GM19240 (cell line): ENCODE data around the gene IRF1.
"Not testable (repeated sequence)": the region's sequence is repeated elsewhere in the genome, so short reads cannot be mapped to it uniquely, and the experiment has no call there.

Experiments used
- DNase-seq: peaks from one replicate; pipeline ENCODE4 v3.0.0; 2011; ENCODE audit warnings: low spot score; ENCODE audit not compliant: insufficient read length

The IRF1 gene

DNA sequence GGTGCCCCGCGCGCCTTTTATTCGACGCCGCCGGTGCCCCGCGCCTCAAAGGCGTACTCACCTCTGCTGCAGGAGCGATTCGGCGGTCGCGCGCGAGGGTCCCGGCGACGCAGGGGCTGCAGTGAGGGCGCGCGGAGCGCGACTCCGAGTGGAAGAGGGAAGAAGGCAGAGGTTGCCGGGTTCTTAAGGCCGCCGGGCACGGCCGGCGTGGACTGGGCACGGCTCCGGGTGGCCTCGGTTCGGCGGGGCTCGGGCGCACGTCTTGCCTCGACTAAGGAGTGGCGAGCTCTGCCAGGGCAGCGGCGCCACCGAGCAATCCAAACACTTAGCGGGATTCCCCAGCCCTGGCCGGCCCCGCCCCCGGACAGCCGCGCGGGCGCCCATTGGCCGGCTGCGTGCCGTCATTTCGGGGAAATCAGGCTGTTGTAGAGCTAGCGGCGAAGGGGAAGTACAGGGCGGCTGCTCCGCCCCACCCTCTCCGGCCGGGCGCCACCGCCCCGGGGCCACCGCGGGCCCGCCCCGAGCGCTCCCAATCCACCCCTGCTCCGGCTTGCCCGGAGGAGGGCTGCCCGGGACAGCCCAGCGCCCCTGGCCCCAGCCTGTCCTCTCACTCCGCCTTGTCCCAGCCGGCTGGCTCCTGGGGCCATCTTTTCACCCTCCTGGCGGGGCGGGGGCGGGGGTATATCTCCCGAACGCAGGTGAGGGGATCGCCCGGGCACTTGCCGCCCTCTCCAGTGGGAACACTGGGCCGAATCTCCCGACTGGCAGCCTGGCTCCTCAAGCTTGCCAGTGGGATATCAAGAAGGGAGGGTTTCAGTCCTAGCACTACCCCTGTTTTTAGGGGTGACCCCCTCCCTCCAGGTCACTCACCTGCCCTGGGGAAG is at the start of gene IRF1:
Gene IRF1 (minus strand): TSS at position 290 of the 884 bp plus-strand sequence. CDS start 1,295 bp downstream, outside the sequence.
- peak; percentile 96 for DNase-seq

- no peak for DNase-seq
Measured at GRCh38 chr5:132540149-132540548, 49.6 kb upstream of the IRF1 start.

DNA sequence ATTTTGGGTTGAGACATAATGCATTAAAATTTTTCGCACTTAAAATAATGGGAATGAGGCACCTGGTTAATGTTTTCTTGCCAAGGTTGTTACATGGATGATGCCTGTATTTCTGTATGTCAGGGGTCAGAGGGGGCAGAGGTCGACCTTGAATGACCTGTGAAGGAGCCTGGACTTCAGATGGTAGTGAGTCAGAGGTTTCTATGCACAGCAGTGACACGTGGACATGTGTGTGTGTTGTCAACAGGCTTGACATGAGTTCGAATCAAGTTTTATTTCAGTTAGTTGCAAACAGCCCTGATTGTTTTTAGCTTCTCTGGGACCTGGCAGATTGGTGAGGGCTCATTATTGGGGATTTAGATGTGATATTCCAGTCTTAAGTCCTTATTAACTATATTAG is 49.1 kb upstream of the IRF1 start:
- DNase-seq, result no peak

- DNase-seq, result no peak
Measured at GRCh38 chr5:132530946-132531345, 40.4 kb upstream of the IRF1 start.

- DNase-seq, result no peak
Measured at GRCh38 chr5:132528866-132529634, 38.5 kb upstream of the IRF1 start.

DNA sequence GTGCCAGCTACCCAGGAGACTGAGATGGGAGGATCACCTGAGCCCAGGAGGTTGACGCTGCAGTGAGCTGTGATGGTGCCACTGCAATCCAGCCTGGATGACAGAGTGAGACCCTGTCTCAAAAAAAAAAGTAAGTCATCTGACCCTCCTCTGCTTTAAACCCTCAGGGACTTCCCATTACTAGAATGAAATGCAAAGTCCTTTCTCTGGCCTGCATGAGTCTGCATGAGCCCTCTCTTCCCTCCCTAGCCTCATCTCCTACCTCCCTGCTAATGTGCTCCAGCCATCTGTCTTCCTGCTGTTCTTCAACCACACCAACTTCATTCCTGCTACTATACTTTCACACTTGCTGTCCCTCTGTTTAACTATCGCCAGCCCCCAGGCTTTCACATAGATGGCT is 37.4 kb upstream of the IRF1 start:
- no peak for DNase-seq

GRCh38 chr5:132526974-132527564 is 36.5 kb upstream of the IRF1 start:
- no peak for DNase-seq

DNA sequence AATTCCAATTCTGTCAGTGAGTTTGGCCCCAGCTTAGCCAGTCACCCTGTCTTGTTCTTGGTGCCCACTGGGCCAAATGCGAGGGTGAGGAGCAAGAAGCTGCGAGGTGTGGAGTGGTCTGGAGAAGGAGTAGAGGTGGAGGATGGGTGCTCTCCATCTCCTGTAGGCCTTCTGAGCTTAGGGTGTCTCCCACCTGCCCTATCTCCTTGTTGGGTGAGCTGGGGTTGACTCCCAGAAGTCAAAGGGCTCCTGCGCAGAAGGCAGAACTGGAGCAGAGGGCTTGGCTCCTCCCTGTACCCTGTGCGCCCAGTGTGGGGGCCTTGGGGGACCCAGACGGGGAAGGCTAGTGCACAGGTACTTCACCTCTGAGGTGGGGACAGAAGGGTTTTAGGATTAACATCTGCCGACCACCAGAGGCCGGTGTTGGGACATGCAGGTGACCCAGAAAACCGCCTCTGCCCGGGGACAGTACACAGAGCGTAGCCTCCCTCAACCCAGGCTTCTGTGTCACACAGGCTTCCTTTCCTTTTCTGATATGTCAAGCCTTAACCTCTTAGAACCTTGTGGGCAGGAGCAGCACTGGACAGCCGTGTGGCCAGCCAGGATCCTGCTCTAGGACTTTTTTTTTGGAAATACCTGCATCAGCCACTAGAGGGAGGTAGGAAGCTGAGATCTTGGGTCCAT is 35.9 kb upstream of the IRF1 start:
- DNase-seq, result no peak

GRCh38 chr5:132525299-132525724 is 34.7 kb upstream of the IRF1 start:
- no peak for DNase-seq

- DNase-seq, result not testable (repeated sequence)
Measured at GRCh38 chr5:132524877-132525276, 34.3 kb upstream of the IRF1 start.

GRCh38 chr5:132522067-132522466 is 31.5 kb upstream of the IRF1 start:
- not testable (repeated sequence) for DNase-seq

- not testable (repeated sequence) for DNase-seq
Measured at GRCh38 chr5:132513618-132514336, 23.2 kb upstream of the IRF1 start.

DNA sequence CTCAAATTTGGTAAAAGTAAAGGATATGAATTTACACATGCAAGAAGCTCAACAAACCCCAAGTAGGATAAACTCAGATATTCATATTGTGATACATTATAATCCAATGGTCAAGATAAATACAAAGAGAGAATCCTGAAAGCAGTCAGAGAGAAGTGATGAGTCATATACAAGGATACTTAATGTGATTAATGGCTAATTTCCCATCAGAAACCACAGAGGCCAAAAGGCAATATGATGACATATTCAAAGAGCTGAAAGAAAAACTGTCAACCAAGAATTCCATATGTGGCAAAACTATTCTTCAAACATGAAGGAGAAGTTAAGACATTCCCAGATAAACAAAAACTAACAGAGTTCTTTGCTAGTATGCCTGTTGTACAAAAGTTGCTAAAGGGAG is 19.5 kb upstream of the IRF1 start:
- no peak for DNase-seq

GRCh38 chr5:132506094-132506692 is 15.6 kb upstream of the IRF1 start:
- DNase-seq, result peak; percentile 44

- DNase-seq, result no peak
Measured at GRCh38 chr5:132505641-132506040, 15.1 kb upstream of the IRF1 start.

DNA sequence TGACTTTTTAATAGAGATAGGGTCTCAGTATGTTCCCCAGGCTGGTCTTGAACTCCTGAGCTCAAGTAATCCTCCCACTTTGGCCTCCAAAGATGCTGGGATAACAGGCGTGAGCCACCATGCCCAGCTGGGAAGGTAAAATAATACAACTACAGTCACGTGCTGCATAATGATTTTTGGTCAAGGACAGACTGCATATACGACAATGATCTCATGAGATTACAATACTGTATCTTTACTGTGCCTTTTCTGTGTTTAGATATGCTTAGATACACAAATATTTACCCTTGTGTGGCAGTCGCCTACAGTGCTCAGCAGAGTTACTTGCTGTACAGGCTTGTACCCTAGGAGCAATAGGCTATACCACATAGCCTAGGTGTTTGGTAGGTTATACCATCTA is 14.2 kb upstream of the IRF1 start:
- no peak for DNase-seq

- no peak for DNase-seq
Measured at GRCh38 chr5:132503244-132503643, 12.7 kb upstream of the IRF1 start.

DNA sequence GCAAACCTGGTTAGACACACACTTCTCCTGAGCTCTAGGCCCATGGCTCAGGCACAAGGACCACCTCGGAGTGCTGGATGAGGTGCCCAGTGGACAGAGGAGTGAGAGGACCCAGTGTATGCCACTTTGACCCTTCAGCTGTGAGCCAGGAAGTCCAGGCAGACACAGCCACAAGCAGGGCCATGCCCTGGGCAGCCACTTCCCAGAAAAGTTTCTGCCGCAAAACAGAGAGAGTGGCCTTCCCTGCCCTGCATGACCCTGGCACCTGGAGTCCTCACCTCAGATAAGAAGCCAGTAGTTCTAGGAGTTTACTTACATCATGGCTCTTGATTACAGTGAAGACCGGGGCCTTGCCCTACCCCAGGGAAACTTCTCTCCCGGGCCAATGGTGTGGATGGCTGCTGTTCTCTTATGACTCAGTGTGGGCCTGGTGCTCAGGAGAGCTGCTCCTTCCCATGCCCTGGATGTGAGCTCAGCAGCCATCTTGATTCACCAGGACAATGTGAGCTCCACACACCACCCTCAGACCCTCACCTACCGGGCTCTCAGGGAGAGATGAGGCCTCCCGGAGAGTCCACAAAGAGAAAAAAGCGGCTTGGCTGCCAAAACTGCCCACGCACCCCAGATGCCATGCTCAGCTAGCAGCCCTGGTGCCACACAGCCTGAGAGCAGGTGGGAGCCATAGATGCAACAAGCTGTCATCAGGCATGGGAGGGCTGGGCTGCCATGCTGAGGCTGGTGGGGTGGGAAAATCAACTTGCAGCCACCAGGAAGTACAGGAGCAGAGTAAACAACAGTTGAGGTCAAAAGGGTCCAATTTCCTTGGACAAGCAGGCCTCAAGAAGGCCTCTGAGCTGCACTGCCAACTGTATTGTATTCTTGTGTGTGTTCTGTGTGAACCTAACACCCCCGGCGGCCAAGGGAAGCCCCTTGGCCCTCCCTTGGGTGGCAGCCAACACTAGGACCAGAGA is 11.7 kb upstream of the IRF1 start:
- no peak for DNase-seq

DNA sequence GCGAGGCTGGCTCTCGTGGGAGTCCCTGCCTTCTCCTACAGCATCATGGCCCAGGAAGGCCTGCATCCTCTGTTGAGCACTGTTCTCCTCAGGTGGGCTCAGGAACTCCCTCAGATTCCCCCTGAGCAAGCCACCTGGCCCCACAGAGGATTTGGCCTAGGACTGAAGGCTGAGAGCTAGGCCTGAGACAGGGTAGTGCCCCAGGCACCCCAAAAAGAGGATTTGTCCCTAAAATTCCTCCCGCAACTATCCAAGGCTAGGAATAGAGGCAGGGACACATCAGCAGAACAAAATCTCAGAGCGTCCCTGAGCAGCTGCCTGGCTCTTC is 11.0 kb upstream of the IRF1 start:
- DNase-seq, result no peak
